SK-N-MC (cell line): ENCODE data around the gene LYRM7.

Source experiments
- DNase-seq: peaks from one replicate; pipeline ENCODE4 v3.0.0-alpha.2; 2011; ENCODE audit warnings: low read depth, low spot score
- H3K27ac ChIP-seq: fragments of 200-600 bp; sonication (generic); 2 replicates; pipeline ENCODE4 v1.5.1; 2016; ENCODE audit warnings: mixed run types
- H3K36me3 ChIP-seq: fragments of 200-600 bp; sonication (generic); 2 replicates; pipeline ENCODE4 v1.6.1; 2017; ENCODE audit warnings: antibody characterized with exemption, low read length, mixed read lengths; ENCODE audit not compliant: insufficient read depth
- H3K4me3 ChIP-seq: fragments of 200-600 bp; sonication (generic); 2 replicates; pipeline ENCODE4 v1.5.1; 2016
- H3K9ac ChIP-seq: fragments of 200-600 bp; sonication (generic); 2 replicates; pipeline ENCODE4 v1.8.0; 2017; ENCODE audit warnings: mixed run types, mixed read lengths; ENCODE audit not compliant: insufficient read length
- H3K9me3 ChIP-seq: fragments of 200-600 bp; sonication (generic); 2 replicates; pipeline ENCODE4 v1.6.1; 2017; ENCODE audit warnings: low read depth, mild to moderate bottlenecking, antibody characterized with exemption, low read length, moderate library complexity, mixed read lengths
- EZH2 ChIP-seq: fragments of 200-600 bp; sonication (generic); IDR thresholded peaks from one replicate; pipeline ENCODE4 v1.6.1; 2017; ENCODE audit warnings: antibody characterized with exemption
- FOXP2 ChIP-seq: optimal IDR thresholded peaks from 2 replicates; pipeline ENCODE3; 2011; ENCODE audit warnings: mild to moderate bottlenecking, moderate library complexity; ENCODE audit not compliant: insufficient read depth; ENCODE audit errors: extremely low read length, control extremely low read depth
- POLR2AphosphoS5 ChIP-seq: IDR thresholded peaks from 2 replicates; pipeline ENCODE4 v1.6.1; 2012; ENCODE audit warnings: mild to moderate bottlenecking, low read depth, low read length, borderline replicate concordance

Gene LYRM7

DNA sequence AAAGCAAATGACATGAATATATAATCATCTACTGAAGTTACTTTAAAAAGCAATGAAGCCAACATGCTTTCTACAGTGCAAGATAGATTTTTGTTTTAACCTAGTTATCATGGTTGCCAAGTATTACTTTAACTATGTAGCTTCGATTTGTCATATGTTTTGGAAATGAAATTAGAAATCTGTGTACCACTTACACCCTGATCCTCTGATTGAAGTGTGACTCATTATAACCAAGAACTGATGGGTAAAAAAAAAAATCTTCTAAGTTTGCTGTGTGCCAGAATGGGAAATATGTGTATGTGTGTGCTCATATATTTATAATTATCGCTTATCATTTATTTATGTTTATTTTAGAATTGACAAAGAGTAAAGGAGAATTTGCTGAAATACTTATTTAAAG is 84.0 kb downstream of the LYRM7 start:
- Histone ChIP-seq H3K4me3 (0 out of 2 replicates have a peak overlapping the region, but pooled peaks have one; percentile 16), H3K36me3 (peaks cover 17% of the 10 kb centered on the region), H3K27ac (peak overlapping the region; percentile 100), H3K9ac (no peak overlapping the region), H3K9me3 (no peaks in the 10 kb centered on the region; the same call in 1 of the 2 replicates)
- no peak for DNase-seq
- no peak for TF ChIP-seq EZH2
- TF ChIP-seq FOXP2 = no peak
- no peak for TF ChIP-seq POLR2AphosphoS5
